ENCODE results near the gene AFP.

DNA sequence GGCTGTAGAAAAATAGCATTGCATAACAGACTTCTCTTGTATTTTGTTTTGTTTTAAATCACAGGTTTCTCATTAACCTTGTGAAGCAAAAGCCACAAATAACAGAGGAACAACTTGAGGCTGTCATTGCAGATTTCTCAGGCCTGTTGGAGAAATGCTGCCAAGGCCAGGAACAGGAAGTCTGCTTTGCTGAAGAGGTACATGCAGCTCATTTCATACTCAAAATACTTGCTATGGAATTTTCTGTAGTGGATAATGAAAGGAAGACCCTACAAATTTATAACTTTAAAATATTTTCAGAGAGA lies 17.6 kb downstream of the AFP start:
- TF ChIP-seq, protein P1, sequence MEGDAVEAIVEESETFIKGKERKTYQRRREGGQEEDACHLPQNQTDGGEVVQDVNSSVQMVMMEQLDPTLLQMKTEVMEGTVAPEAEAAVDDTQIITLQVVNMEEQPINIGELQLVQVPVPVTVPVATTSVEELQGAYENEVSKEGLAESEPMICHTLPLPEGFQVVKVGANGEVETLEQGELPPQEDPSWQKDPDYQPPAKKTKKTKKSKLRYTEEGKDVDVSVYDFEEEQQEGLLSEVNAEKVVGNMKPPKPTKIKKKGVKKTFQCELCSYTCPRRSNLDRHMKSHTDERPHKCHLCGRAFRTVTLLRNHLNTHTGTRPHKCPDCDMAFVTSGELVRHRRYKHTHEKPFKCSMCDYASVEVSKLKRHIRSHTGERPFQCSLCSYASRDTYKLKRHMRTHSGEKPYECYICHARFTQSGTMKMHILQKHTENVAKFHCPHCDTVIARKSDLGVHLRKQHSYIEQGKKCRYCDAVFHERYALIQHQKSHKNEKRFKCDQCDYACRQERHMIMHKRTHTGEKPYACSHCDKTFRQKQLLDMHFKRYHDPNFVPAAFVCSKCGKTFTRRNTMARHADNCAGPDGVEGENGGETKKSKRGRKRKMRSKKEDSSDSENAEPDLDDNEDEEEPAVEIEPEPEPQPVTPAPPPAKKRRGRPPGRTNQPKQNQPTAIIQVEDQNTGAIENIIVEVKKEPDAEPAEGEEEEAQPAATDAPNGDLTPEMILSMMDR (IDR thresholded peaks at IDR 0.05; ENCODE audit: poor library complexity, severe bottlenecking): no peak
- TF ChIP-seq POLR2AphosphoS5 (IDR thresholded peaks at IDR 0.05) (no peak), SMC3 (conservative IDR thresholded peaks at IDR 0.05; ENCODE audit: poor library complexity) (no peak), EZH2 (IDR thresholded peaks at IDR 0.05; ENCODE audit: borderline replicate concordance, insufficient read depth, low read length, poor library complexity, severe bottlenecking) (no peak)
- TF ChIP-seq, protein P2, sequence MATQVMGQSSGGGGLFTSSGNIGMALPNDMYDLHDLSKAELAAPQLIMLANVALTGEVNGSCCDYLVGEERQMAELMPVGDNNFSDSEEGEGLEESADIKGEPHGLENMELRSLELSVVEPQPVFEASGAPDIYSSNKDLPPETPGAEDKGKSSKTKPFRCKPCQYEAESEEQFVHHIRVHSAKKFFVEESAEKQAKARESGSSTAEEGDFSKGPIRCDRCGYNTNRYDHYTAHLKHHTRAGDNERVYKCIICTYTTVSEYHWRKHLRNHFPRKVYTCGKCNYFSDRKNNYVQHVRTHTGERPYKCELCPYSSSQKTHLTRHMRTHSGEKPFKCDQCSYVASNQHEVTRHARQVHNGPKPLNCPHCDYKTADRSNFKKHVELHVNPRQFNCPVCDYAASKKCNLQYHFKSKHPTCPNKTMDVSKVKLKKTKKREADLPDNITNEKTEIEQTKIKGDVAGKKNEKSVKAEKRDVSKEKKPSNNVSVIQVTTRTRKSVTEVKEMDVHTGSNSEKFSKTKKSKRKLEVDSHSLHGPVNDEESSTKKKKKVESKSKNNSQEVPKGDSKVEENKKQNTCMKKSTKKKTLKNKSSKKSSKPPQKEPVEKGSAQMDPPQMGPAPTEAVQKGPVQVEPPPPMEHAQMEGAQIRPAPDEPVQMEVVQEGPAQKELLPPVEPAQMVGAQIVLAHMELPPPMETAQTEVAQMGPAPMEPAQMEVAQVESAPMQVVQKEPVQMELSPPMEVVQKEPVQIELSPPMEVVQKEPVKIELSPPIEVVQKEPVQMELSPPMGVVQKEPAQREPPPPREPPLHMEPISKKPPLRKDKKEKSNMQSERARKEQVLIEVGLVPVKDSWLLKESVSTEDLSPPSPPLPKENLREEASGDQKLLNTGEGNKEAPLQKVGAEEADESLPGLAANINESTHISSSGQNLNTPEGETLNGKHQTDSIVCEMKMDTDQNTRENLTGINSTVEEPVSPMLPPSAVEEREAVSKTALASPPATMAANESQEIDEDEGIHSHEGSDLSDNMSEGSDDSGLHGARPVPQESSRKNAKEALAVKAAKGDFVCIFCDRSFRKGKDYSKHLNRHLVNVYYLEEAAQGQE (IDR thresholded peaks at IDR 0.05; ENCODE audit: borderline replicate concordance): no peak

Data from neural cell (in vitro differentiated cells).